ENCODE results near the gene MAP3K19. TPM values are rescaled to one million over a fixed set of nuclear protein-coding genes. Genes with fewer than 3 reads are reported as not detected.

Gene MAP3K19
- total RNA-seq, 1 donor from 2014 or later, result not detected

- Mint-ChIP-seq H3K4me1 (ENCODE audit: unreplicated experiment) (peaks cover 5% of the 10 kb centered on the region), H3K27me3 (ENCODE audit: unreplicated experiment) (no peaks in the 10 kb centered on the region), H3K9me3 (ENCODE audit: unreplicated experiment) (no peaks in the 10 kb centered on the region), H3K27ac (ENCODE audit: unreplicated experiment) (no peak overlapping the region), H3K36me3 (ENCODE audit: low read depth, unreplicated experiment) (peaks cover 9% of the 10 kb centered on the region), H3K4me3 (ENCODE audit: unreplicated experiment) (no peak overlapping the region)
- no peak for TF ChIP-seq CTCF (IDR thresholded peaks at IDR 0.05; ENCODE audit: unreplicated experiment)
- DNase-seq (ENCODE audit: low spot score), result no peak
Observed at GRCh38 chr2:135064149-135064548, 16.9 kb upstream of the MAP3K19 start.

GRCh38 chr2:135063210-135063609, 16.0 kb upstream of the MAP3K19 start:
- no peak for TF ChIP-seq CTCF (IDR thresholded peaks at IDR 0.05; ENCODE audit: unreplicated experiment)
- H3K4me1 Mint-ChIP-seq (ENCODE audit: unreplicated experiment), result peaks cover 5% of the 10 kb centered on the region
- no peak overlapping the region for H3K27ac Mint-ChIP-seq (ENCODE audit: unreplicated experiment)
- H3K27me3 Mint-ChIP-seq (ENCODE audit: unreplicated experiment), result no peaks in the 10 kb centered on the region
- no peaks in the 10 kb centered on the region for H3K9me3 Mint-ChIP-seq (ENCODE audit: unreplicated experiment)
- H3K36me3 Mint-ChIP-seq (ENCODE audit: low read depth, unreplicated experiment), result peaks cover 3% of the 10 kb centered on the region
- H3K4me3 Mint-ChIP-seq (ENCODE audit: unreplicated experiment), result no peak overlapping the region
- DNase-seq (ENCODE audit: low spot score), result no peak

- H3K4me1 Mint-ChIP-seq (ENCODE audit: unreplicated experiment), result peaks cover 7% of the 10 kb centered on the region
- H3K9me3 Mint-ChIP-seq (ENCODE audit: unreplicated experiment), result no peaks in the 10 kb centered on the region
- no peak overlapping the region for H3K27ac Mint-ChIP-seq (ENCODE audit: unreplicated experiment)
- no peak for DNase-seq (ENCODE audit: low spot score)
- H3K27me3 Mint-ChIP-seq (ENCODE audit: unreplicated experiment), result peaks cover 2% of the 10 kb centered on the region
- no peaks in the 10 kb centered on the region for H3K36me3 Mint-ChIP-seq (ENCODE audit: low read depth, unreplicated experiment)
- H3K4me3 Mint-ChIP-seq (ENCODE audit: unreplicated experiment), result no peak overlapping the region
- no peak for TF ChIP-seq CTCF (IDR thresholded peaks at IDR 0.05; ENCODE audit: unreplicated experiment)
Observed at GRCh38 chr2:135059577-135059976, 12.3 kb upstream of the MAP3K19 start.

GRCh38 chr2:135056790-135057189, 9.5 kb upstream of the MAP3K19 start:
- no peaks in the 10 kb centered on the region for H3K9me3 Mint-ChIP-seq (ENCODE audit: unreplicated experiment)
- no peak overlapping the region for H3K4me3 Mint-ChIP-seq (ENCODE audit: unreplicated experiment)
- no peaks in the 10 kb centered on the region for H3K36me3 Mint-ChIP-seq (ENCODE audit: low read depth, unreplicated experiment)
- no peak for TF ChIP-seq CTCF (IDR thresholded peaks at IDR 0.05; ENCODE audit: unreplicated experiment)
- peaks cover 23% of the 10 kb centered on the region for H3K4me1 Mint-ChIP-seq (ENCODE audit: unreplicated experiment)
- peaks cover 7% of the 10 kb centered on the region for H3K27me3 Mint-ChIP-seq (ENCODE audit: unreplicated experiment)
- no peak for DNase-seq (ENCODE audit: low spot score)
- no peak overlapping the region for H3K27ac Mint-ChIP-seq (ENCODE audit: unreplicated experiment)

GRCh38 chr2:135055182-135055786, 8.0 kb upstream of the MAP3K19 start:
- H3K36me3 Mint-ChIP-seq (ENCODE audit: low read depth, unreplicated experiment), result no peaks in the 10 kb centered on the region
- H3K4me1 Mint-ChIP-seq (ENCODE audit: unreplicated experiment), result peaks cover 30% of the 10 kb centered on the region
- no peak overlapping the region for H3K27ac Mint-ChIP-seq (ENCODE audit: unreplicated experiment)
- no peak overlapping the region for H3K4me3 Mint-ChIP-seq (ENCODE audit: unreplicated experiment)
- H3K27me3 Mint-ChIP-seq (ENCODE audit: unreplicated experiment), result peaks cover 8% of the 10 kb centered on the region
- no peaks in the 10 kb centered on the region for H3K9me3 Mint-ChIP-seq (ENCODE audit: unreplicated experiment)
- no peak for DNase-seq (ENCODE audit: low spot score)
- no peak for TF ChIP-seq CTCF (IDR thresholded peaks at IDR 0.05; ENCODE audit: unreplicated experiment)

Measured in endothelial cell (in vitro differentiated cells).